ENCODE measurements around the gene TRIM24.

Gene TRIM24

GRCh38 chr7:138543739-138544138 lies 83.7 kb downstream of the TRIM24 start:
- FAIRE-seq = no peak

- no peak for FAIRE-seq
Measured at GRCh38 chr7:138545123-138545522, 85.1 kb downstream of the TRIM24 start.

- no peak for FAIRE-seq
Measured at GRCh38 chr7:138546064-138546619, 86.1 kb downstream of the TRIM24 start.

- no peak for FAIRE-seq
Measured at GRCh38 chr7:138546829-138547228, 86.8 kb downstream of the TRIM24 start.

GRCh38 chr7:138549082-138549481 lies 89.0 kb downstream of the TRIM24 start:
- FAIRE-seq = no peak

- no peak for FAIRE-seq
Measured at GRCh38 chr7:138550337-138550736, 90.3 kb downstream of the TRIM24 start.

- FAIRE-seq = no peak
Measured at GRCh38 chr7:138551102-138551501, 91.0 kb downstream of the TRIM24 start.

- FAIRE-seq = no peak
Measured at GRCh38 chr7:138553805-138554204, 93.7 kb downstream of the TRIM24 start.

- FAIRE-seq = no peak
Measured at GRCh38 chr7:138554674-138555073, 94.6 kb downstream of the TRIM24 start.

GRCh38 chr7:138555684-138556083 lies 95.6 kb downstream of the TRIM24 start:
- no peak for FAIRE-seq

GRCh38 chr7:138556771-138557484 lies 96.9 kb downstream of the TRIM24 start:
- FAIRE-seq = no peak

- FAIRE-seq = no peak
Measured at GRCh38 chr7:138559448-138559847, 99.4 kb downstream of the TRIM24 start.

- FAIRE-seq = no peak
Measured at GRCh38 chr7:138563808-138564207, 103.7 kb downstream of the TRIM24 start.

GRCh38 chr7:138564365-138564764 lies 104.3 kb downstream of the TRIM24 start:
- no peak for FAIRE-seq

GRCh38 chr7:138565071-138565450 lies 105.0 kb downstream of the TRIM24 start:
- FAIRE-seq = no peak

GRCh38 chr7:138565451-138566114 lies 105.5 kb downstream of the TRIM24 start:
- FAIRE-seq = no peak

- no peak for FAIRE-seq
Measured at GRCh38 chr7:138568655-138569054, 108.6 kb downstream of the TRIM24 start.

GRCh38 chr7:138569418-138569817 lies 109.4 kb downstream of the TRIM24 start:
- FAIRE-seq = no peak

- no peak for FAIRE-seq
Measured at GRCh38 chr7:138570715-138571114, 110.7 kb downstream of the TRIM24 start.

- no peak for FAIRE-seq
Measured at GRCh38 chr7:138573741-138574140, 113.7 kb downstream of the TRIM24 start.

- FAIRE-seq = no peak
Measured at GRCh38 chr7:138575897-138576428, 115.9 kb downstream of the TRIM24 start.

- FAIRE-seq = no peak
Measured at GRCh38 chr7:138579136-138579535, 119.1 kb downstream of the TRIM24 start.

- no peak for FAIRE-seq
Measured at GRCh38 chr7:138579671-138580070, 119.6 kb downstream of the TRIM24 start.

GRCh38 chr7:138581065-138581464 lies 121.0 kb downstream of the TRIM24 start:
- FAIRE-seq = no peak

Data from islet of Langerhans (tissue), 1 donor.